MM.1S (cell line): ENCODE results near the gene IFITM5.
A peak's percentile ranks its signal among the peaks of the same experiment; 100 is the strongest.
"Not testable (repeated sequence)": the region's sequence is repeated elsewhere in the genome, so short reads cannot be mapped to it uniquely, and the experiment has no call there.

Source experiments
- DNase-seq: peaks from one replicate; pipeline ENCODE4 v3.0.0-alpha.2; 2015
- H2AFZ ChIP-seq: fragments of 300-600 bp; sonication (generic); 2 replicates; pipeline ENCODE4 v1.6.0; 2016; ENCODE audit warnings: antibody characterized with exemption, low read length
- H3F3A ChIP-seq: fragments of 300-600 bp; sonication (generic); 2 replicates; pipeline ENCODE4 v1.6.1; 2016; ENCODE audit warnings: mild to moderate bottlenecking, antibody characterized with exemption, low read length, moderate library complexity, mixed read lengths; ENCODE audit not compliant: insufficient read depth
- H3K27ac ChIP-seq: fragments of 300-600 bp; sonication (generic); 2 replicates; pipeline ENCODE4 v1.5.1; 2016; ENCODE audit warnings: mild to moderate bottlenecking, low read length
- H3K27me3 ChIP-seq: fragments of 300-600 bp; sonication (generic); replicated peaks from 2 replicates; pipeline ENCODE4 v1.6.0; 2016; ENCODE audit warnings: low read length; ENCODE audit not compliant: insufficient read depth
- H3K36me3 ChIP-seq: fragments of 300-600 bp; sonication (generic); replicated peaks from 2 replicates; pipeline ENCODE4 v1.6.1; 2016; ENCODE audit warnings: mild to moderate bottlenecking, low read length, mixed read lengths; ENCODE audit not compliant: insufficient read depth
- H3K4me1 ChIP-seq: fragments of 300-600 bp; sonication (generic); 2 replicates; pipeline ENCODE4 v1.6.1; 2016; ENCODE audit warnings: low read length, mixed read lengths
- H3K4me2 ChIP-seq: fragments of 300-600 bp; sonication (generic); 2 replicates; pipeline ENCODE4 v1.6.0; 2016; ENCODE audit warnings: low read depth, low read length
- H3K4me3 ChIP-seq: fragments of 300-600 bp; sonication (generic); 2 replicates; pipeline ENCODE4 v1.5.1; 2016; ENCODE audit warnings: low read length, mixed read lengths
- H3K79me2 ChIP-seq: fragments of 300-600 bp; sonication (generic); 2 replicates; pipeline ENCODE4 v1.6.1; 2016; ENCODE audit warnings: mixed run types, low read length, mixed read lengths
- H3K9ac ChIP-seq: fragments of 300-600 bp; sonication (generic); 2 replicates; pipeline ENCODE4 v1.6.1; 2016; ENCODE audit warnings: low read length, mixed read lengths
- H3K9me2 ChIP-seq: fragments of 300-600 bp; sonication (generic); replicated peaks from 2 replicates; pipeline ENCODE4 v1.6.1; 2016; ENCODE audit warnings: mild to moderate bottlenecking, low read length, mixed read lengths; ENCODE audit not compliant: insufficient read depth
- H3K9me3 ChIP-seq: fragments of 300-600 bp; sonication (generic); replicated peaks from 2 replicates; pipeline ENCODE4 v1.6.1; 2016; ENCODE audit warnings: mild to moderate bottlenecking, low read length, mixed read lengths; ENCODE audit not compliant: insufficient read depth
- H4K20me1 ChIP-seq: fragments of 300-600 bp; sonication (generic); 2 replicates; pipeline ENCODE4 v1.6.1; 2016; ENCODE audit warnings: mild to moderate bottlenecking, low read length, moderate library complexity, mixed read lengths; ENCODE audit not compliant: insufficient read depth
- EZH2 ChIP-seq: fragments of 300-600 bp; sonication (generic); optimal IDR thresholded peaks from 2 replicates; pipeline ENCODE3; 2017; ENCODE audit warnings: low read depth, mild to moderate bottlenecking, antibody characterized with exemption, low read length, mixed read lengths
- EZH2phosphoT487 ChIP-seq: fragments of 300-600 bp; sonication (generic); IDR thresholded peaks from 2 replicates; pipeline ENCODE4 v1.6.1; 2018; ENCODE audit warnings: antibody characterized with exemption, low read length
- TF ChIP-seq, protein P1 (sequence below): fragments of 300-600 bp; sonication (generic); IDR thresholded peaks from 2 replicates; pipeline ENCODE4 v1.5.1; 2016; ENCODE audit warnings: antibody characterized with exemption, low read length, mixed read lengths

Gene IFITM5

GRCh38 chr11:288478-289397 is 10.6 kb downstream of the IFITM5 start, which contains the start of gene PGGHG:
PGGHG (plus strand) TSS chr11:289126; CDS start chr11:289817, 691 bp downstream.
- no peaks in the 10 kb centered on the region for H3K79me2 ChIP-seq
- H3K36me3 ChIP-seq = no peaks in the 10 kb centered on the region
- no peaks in the 10 kb centered on the region for H3K4me1 ChIP-seq
- peak within 1 kb of the TSS; percentile 53; the same call in 1 of the 2 replicates for H3K9ac ChIP-seq
- no peak for TF ChIP-seq EZH2phosphoT487
- TF ChIP-seq, protein P1, sequence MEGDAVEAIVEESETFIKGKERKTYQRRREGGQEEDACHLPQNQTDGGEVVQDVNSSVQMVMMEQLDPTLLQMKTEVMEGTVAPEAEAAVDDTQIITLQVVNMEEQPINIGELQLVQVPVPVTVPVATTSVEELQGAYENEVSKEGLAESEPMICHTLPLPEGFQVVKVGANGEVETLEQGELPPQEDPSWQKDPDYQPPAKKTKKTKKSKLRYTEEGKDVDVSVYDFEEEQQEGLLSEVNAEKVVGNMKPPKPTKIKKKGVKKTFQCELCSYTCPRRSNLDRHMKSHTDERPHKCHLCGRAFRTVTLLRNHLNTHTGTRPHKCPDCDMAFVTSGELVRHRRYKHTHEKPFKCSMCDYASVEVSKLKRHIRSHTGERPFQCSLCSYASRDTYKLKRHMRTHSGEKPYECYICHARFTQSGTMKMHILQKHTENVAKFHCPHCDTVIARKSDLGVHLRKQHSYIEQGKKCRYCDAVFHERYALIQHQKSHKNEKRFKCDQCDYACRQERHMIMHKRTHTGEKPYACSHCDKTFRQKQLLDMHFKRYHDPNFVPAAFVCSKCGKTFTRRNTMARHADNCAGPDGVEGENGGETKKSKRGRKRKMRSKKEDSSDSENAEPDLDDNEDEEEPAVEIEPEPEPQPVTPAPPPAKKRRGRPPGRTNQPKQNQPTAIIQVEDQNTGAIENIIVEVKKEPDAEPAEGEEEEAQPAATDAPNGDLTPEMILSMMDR = no peak
- TF ChIP-seq EZH2 = no peak
- H3K4me2 ChIP-seq = peak within 1 kb of the TSS; percentile 99
- DNase-seq = peak; percentile 49
- H3K27ac ChIP-seq = no peak within 1 kb of the TSS
- peak within 1 kb of the TSS; percentile 74 for H3K4me3 ChIP-seq
- H4K20me1 ChIP-seq = no peaks in the 10 kb centered on the region
- peak within 1 kb of the TSS; percentile 94 for H2AFZ ChIP-seq
- no peaks in the 10 kb centered on the region for H3K9me2 ChIP-seq
- peaks cover 17% of the 10 kb centered on the region for H3K27me3 ChIP-seq
- H3K9me3 ChIP-seq = no peaks in the 10 kb centered on the region
- no peaks in the 10 kb centered on the region for H3F3A ChIP-seq

DNA sequence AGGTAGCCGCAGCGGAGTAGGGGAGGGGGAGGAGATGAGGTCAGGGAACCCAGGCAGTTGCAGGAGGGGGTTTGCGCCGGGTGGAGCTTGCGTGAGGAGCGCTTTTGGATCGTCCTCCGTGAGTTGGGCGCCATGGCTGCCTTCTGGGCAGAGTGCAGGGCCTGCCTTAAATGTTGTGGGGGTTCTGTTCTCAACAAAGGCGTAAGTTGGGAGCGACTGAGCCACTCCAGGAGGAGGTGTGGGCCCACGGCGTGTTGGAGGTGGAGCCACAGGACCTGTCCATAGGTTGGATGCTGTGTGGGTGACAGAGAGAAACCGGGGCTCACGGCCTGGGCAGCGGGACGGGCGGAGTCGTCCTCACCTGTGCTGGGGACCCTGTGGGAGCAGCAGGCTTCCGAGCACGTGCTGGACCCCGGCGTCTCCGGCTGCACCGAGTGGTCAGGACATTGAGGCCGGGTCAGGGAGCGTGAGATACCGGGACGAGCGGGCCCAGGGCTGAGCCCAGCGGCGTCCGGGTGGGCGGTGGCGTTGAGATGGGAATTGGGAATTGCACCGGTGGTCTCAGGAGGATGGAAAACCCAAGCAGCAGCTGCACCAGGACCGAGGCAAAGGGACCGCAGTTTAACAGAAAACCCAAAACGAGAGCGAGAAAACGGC is 11.4 kb downstream of the IFITM5 start:
- Histone ChIP-seq H3K36me3 (no peaks in the 10 kb centered on the region), H3K4me3 (peak overlapping the region; percentile 74), H3K9ac (peak overlapping the region; percentile 53; the same call in 1 of the 2 replicates), H3K79me2 (no peaks in the 10 kb centered on the region), H3F3A (no peaks in the 10 kb centered on the region), H3K9me3 (no peaks in the 10 kb centered on the region), H2AFZ (peak overlapping the region; percentile 94), H3K27ac (no peak overlapping the region), H3K4me2 (peak overlapping the region; percentile 99), H3K4me1 (no peaks in the 10 kb centered on the region), H3K9me2 (no peaks in the 10 kb centered on the region), H3K27me3 (peaks cover 21% of the 10 kb centered on the region), H4K20me1 (no peaks in the 10 kb centered on the region)
- no peak for DNase-seq
- no peak for TF ChIP-seq EZH2

DNA sequence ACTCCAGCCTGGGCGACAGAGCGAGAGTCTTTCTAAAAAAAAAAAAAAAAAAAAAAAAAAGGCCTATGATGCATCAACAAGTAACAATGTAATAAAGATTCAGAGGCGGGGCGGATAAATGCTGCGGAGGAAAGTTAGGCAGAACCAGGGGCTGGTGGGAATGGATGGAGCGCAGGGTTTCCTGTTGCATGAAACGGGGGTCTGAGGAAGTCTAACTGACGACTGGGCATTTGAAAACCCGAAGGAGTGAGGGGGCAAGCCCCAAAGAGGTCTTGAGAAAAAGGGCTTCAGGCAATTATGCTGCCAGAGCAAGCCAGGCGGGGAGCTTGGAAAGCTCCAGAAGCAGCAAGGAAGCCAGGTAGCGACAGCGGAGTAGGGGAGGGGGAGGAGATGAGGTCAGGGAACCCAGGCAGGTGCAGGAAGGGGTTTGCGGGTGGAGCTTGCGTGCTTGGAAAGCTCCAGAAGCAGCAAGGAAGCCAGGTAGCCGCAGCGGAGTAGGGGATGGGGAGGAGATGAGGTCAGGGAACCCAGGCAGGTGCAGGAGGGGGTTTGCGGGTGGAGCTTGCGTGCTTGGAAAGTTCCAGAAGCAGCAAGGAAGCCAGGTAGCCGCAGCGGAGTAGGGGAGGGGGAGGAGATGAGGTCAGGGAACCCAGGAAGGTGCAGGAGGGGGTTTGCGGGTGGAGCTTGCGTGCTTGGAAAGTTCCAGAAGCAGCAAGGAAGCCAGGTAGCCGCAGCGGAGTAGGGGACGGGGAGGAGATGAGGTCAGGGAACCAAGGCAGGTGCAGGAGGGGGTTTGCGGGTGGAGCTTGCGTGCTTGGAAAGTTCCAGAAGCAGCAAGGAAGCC is 12.1 kb downstream of the IFITM5 start:
- not testable (repeated sequence) for H3K27ac ChIP-seq, H3K4me1 ChIP-seq, H2AFZ ChIP-seq, H3K79me2 ChIP-seq, H3K36me3 ChIP-seq, H4K20me1 ChIP-seq, H3K9me3 ChIP-seq, DNase-seq, H3K4me2 ChIP-seq, H3K9me2 ChIP-seq, H3K4me3 ChIP-seq, H3F3A ChIP-seq, H3K9ac ChIP-seq
- H3K27me3 ChIP-seq = peaks cover 29% of the 10 kb centered on the region

DNA sequence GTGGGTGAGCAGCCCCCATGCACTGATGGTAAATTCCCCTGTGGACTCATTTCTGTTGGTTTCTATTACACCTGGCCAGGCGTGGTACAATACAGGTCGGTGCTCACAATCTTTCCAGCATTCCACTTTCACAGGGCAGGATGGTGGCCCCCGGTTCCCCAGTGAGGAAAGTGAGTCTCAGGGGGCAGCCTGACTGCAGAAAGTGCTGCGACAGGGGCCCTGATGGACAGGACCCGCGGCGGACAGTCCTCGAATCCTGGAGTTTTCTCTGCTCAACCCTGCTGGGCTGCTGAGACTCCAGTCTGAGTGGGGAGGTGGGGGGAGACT is 13.5 kb downstream of the IFITM5 start:
- Histone ChIP-seq H3K9ac (no peak overlapping the region), H2AFZ (no peak overlapping the region), H3K79me2 (no peaks in the 10 kb centered on the region), H3K4me2 (no peak overlapping the region), H3F3A (no peaks in the 10 kb centered on the region), H3K36me3 (no peaks in the 10 kb centered on the region), H3K4me1 (no peaks in the 10 kb centered on the region), H3K27me3 (peaks cover 42% of the 10 kb centered on the region), H3K4me3 (no peak overlapping the region), H4K20me1 (no peaks in the 10 kb centered on the region), H3K9me3 (no peaks in the 10 kb centered on the region), H3K9me2 (no peaks in the 10 kb centered on the region), H3K27ac (no peak overlapping the region)
- no peak for TF ChIP-seq EZH2
- TF ChIP-seq, protein P1 = no peak
- TF ChIP-seq EZH2phosphoT487 = no peak
- DNase-seq = no peak
